LNCaP clone FGC (cell line): Measurements from ENCODE around the gene KDM4F.
"Not testable (repeated sequence)": the region's sequence is repeated elsewhere in the genome, so short reads cannot be mapped to it uniquely, and the experiment has no call there.

Experiments used
- DNase-seq: peaks from one replicate; pipeline ENCODE4 v3.0.0-alpha.2; 2011; ENCODE audit warnings: low read depth
- H3K4me3 ChIP-seq: 2 replicates; pipeline ENCODE4 v1.5.1; 2011; ENCODE audit warnings: mild to moderate bottlenecking, low read depth, low read length, control low read depth
- TF ChIP-seq, protein P1 (sequence below): IDR thresholded peaks from 2 replicates; pipeline ENCODE4 v1.5.1; 2012; ENCODE audit warnings: mild to moderate bottlenecking; ENCODE audit not compliant: control insufficient read depth, insufficient read depth; ENCODE audit errors: extremely low read depth

KDM4F gene

DNA sequence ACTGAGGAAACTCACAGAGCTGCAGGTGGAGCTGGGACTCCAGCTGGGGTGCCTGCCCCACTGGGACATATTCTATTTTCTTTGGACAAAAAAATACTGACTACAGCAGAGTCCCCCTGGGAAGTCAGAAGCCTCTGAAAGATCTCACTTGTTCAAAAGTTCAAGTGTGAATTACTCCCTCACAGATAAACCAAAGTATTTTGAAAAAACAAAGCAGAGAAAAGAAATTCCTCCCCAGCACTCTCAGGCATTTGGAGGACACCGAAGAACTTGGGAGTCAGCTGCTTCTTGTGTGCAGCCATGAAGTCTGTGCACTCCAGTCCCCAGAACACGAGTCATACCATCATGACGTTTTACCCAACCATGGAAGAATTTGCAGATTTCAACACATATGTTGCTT, at the start of gene KDM4F:
Gene KDM4F (plus strand): TSS at position 301 of the 400 bp plus-strand sequence.
- not testable (repeated sequence) for DNase-seq, H3K4me3 ChIP-seq

DNA sequence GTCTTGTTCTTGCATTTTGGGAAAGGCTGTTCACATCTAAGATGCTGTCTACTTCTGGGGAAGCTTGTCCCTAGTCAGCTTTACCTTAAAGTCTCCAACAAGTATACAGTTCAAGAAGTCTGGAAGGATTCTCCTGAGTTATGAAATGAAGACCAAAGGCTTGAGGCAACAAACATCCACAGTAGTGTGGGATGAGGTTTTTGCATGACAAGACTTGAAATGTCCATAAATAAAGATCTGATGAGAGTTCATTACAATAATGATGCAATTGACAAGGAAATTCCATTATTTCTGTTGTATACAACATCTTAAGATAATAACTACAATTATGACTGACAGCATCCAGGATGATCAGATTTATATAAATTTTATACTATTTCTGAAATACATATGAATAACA, 45.5 kb upstream of the KDM4F start:
- TF ChIP-seq, protein P1, sequence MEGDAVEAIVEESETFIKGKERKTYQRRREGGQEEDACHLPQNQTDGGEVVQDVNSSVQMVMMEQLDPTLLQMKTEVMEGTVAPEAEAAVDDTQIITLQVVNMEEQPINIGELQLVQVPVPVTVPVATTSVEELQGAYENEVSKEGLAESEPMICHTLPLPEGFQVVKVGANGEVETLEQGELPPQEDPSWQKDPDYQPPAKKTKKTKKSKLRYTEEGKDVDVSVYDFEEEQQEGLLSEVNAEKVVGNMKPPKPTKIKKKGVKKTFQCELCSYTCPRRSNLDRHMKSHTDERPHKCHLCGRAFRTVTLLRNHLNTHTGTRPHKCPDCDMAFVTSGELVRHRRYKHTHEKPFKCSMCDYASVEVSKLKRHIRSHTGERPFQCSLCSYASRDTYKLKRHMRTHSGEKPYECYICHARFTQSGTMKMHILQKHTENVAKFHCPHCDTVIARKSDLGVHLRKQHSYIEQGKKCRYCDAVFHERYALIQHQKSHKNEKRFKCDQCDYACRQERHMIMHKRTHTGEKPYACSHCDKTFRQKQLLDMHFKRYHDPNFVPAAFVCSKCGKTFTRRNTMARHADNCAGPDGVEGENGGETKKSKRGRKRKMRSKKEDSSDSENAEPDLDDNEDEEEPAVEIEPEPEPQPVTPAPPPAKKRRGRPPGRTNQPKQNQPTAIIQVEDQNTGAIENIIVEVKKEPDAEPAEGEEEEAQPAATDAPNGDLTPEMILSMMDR, result no peak
- H3K4me3 ChIP-seq, result no peak overlapping the region
- no peak for DNase-seq

DNA sequence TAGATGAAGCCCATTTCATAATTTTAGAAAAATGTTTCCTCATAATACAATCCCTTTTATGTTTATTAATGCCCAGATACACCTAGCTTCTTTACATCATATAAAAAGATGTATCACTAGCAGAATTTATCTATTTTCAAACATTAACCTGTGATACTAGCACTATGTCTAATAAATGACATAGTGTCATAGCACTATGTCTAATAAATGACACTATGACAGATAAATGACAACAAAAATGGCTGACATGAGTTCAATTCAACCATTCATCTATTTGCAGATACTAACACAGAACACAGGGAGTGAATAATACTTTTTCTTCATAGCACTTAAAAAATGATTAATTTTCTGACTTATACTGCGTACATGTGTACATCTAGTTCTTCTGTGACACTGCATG, 43.6 kb upstream of the KDM4F start:
- no peak for DNase-seq
- TF ChIP-seq, protein P1, result no peak
- no peak overlapping the region for H3K4me3 ChIP-seq

DNA sequence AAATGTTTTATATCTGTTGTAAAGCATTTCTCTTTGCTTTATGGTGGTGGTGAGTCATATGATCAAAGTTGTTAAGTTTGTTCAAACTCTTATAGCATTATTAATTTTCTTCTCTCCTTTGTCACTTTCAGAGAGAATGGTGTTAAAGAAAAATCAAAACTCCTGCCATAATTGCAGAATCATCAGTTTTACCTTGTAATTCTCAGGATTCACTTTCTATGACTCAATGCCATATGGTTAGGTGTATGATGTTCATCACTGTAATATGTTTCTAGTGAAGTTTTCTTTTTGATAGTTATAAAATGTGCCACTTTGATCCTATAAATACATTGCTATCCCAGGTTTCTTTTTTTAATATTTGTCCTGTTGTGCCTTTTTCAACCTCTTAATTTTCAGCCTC, 37.8 kb upstream of the KDM4F start:
- TF ChIP-seq, protein P1, result no peak
- DNase-seq, result no peak

DNA sequence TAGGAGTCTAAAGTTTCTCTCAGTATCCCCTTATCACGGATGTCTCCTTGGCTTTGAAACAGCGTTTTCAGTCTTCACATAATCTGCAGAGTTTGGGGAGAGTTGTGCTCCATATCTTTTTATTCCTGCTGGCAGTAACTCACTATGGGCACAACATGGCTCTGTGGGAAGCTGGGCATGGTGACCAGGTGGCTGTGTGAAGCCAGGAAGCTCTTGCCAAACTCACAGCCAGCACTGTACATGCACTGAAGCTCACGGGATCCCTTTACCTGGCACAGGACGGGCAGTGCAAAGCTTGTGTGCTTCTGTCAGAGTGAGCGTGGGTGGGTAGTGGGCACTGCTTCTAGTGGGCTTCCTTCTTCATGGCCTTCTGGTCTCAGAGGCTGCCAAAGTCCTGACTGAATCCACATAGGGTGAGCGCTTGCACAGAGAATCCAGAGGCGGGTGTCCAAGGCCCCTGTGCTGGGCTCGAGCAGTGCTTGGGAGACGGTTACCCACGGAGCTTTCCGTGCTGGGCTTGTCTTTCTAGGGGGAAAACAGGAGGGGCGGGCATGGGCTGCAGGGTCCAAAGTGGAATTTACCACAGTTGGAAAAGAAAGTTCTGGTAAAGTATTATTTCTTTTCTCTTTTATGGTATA, 34.9 kb upstream of the KDM4F start:
- H3K4me3 ChIP-seq, result no peak overlapping the region
- no peak for DNase-seq
- TF ChIP-seq, protein P1, result no peak

More for the DNA sequence above, 37.8 kb upstream of the KDM4F start:
- no peak overlapping the region for H3K4me3 ChIP-seq

DNA sequence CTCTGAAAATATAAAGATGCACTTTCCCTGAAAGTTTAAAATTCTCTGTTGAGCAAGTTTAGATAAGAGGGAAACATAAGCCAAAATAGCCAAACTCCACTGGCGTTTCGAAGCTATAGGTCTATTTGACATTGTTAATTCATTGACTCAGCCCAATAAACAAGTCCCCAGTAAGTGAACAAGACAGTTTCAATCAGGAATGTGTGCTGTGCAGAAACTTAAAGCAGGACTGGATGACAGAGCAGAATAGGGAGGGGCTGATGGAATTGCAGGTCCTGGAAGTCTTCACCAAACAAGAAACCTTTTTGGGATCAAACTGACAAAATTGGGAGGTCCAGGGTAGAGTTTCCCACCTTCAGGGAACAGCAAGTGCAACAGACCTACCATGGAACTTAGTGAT, 33.1 kb upstream of the KDM4F start:
- TF ChIP-seq, protein P1, result no peak
- no peak for DNase-seq
- no peak overlapping the region for H3K4me3 ChIP-seq

DNA sequence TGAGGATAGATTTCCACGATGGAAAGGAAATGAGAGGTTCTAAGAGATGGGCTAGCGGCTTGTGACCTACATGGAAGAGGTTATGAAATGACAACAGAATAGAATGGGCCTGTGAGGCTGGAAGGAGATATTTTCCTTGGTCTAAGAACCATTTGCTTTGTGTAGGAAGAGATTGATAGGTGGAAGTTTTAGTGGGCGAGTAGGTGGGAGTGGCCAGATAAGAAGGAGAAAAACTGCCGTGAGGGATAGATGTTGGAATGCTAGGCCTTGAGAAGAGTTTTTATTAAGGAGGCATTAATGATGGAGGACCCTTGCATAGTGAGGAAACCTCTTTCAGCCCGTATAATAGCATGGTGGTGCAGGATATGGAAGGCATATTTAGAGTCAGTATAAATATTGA, 27.8 kb upstream of the KDM4F start:
- not testable (repeated sequence) for DNase-seq, H3K4me3 ChIP-seq

DNA sequence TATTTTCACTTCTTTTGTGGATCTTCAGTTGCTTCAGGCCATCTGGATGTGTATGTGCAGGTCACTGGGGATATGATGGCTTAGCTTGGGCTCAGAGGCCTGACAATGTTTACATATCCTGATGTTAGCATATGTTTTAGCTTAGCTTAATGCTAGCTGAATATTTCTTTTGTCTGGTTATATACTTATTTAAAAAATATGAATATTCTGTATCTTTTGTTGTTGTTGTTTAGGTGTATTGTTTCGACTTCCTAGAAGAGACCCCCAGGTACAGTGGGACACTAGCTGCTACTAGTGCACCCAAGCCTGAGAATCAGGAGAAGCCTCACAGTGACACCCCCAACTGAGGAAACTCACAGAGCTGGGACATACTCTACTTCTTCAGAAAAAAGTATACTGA, 24.3 kb upstream of the KDM4F start, which contains the start of gene KDM4E:
Gene KDM4E (plus strand): TSS at position 301 of the 400 bp plus-strand sequence. CDS start 300 bp downstream, outside the sequence.
- no peak within 1 kb of the TSS for H3K4me3 ChIP-seq
- no peak for DNase-seq
- TF ChIP-seq, protein P1, result no peak

DNA sequence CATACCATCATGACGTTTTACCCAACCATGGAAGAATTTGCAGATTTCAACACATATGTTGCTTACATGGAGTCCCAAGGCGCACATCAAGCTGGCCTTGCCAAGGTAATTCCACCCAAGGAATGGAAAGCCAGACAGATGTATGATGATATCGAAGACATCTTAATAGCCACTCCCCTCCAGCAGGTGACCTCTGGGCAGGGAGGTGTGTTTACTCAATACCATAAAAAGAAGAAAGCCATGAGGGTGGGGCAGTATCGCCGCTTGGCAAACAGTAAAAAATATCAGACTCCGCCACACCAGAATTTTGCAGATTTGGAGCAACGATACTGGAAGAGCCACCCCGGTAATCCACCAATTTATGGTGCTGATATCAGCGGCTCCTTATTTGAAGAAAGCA, 23.6 kb upstream of the KDM4F start:
- not testable (repeated sequence) for H3K4me3 ChIP-seq, DNase-seq
